HG03460 (cell line): ENCODE measurements around the gene ATP7A.
"Not testable (repeated sequence)": the region's sequence is repeated elsewhere in the genome, so short reads cannot be mapped to it uniquely, and the experiment has no call there.

Experiments used
- ATAC-seq: cut with Tn5 transposase; IDR thresholded peaks from one replicate; pipeline ENCODE4 v1.9.1; 2021; ENCODE audit not compliant: unreplicated experiment

The ATP7A gene

DNA sequence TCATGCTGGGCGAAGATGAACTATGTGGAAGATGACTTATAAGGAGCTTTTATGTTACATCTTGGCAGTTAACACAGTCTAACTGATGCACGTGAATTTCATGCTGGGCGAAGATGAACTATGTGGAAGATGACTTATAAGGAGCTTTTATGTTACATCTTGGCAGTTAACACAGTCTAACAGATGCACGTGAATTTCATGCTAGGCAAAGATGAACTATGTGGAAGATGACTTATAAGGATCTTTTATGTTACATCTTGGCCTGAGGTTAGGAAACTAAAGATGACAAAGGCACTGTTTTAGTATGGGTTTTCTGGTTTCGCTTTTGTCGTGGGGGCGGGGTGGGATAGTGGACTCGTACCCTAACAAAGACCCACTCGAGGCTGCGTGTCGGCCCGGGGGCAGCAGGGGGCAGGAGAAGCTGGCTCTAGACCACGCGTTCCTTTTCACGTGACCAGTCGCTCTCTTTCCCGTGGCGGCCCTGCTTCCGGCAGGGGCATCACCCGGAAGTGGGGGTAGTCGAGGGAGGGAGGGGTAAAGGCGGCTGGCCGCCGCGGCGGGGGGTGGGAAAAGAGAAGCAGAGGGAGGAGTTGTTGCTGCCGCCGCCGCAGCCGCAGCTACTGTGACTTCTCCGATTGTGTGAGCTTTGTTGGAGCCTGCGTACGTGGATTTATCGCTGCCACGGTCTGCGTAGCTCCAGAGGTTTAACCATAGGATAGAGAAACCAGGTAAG, at the start of gene ATP7A:
TSS of gene ATP7A (plus strand) at position 586 of the 733 bp plus-strand sequence. CDS start 60,949 bp downstream, outside the sequence.
- ATAC-seq = peak; percentile 96

DNA sequence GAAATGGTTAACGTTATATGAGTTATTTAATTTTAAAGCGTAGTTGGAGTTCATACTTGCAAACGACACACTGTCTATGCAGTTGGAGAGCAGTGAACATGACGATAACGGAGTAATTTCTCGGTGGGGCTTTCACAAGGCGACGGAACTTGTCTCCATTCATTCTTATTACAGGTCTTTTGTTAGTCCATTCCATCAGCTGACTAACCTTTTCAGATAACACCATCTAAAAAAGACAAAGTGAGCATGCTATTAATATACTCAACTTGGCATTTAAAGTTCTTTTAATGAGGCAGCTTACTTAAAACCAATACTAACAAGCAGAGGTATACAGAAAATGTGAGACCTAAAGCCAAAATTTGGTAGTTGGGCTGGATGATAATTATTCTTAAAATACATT, 35.1 kb upstream of the ATP7A start:
- no peak for ATAC-seq

DNA sequence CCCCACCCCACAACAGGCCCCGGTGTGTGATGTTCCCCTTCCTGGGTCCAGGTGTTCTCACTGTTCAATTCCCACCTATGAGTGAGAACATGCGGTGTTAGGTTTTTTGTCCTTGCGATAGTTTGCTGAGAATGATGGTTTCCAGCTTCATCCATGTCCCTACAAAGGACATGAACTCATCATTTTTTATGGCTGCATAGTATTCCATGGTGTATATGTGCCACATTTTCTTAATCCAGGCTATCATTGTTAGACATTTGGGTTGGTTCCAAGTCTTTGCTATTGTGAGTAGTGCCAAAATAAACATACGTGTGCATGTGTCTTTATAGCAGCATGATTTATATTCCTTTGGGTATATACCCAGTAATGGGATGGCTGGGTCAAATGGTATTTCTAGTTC, 29.1 kb upstream of the ATP7A start:
- ATAC-seq = not testable (repeated sequence)

DNA sequence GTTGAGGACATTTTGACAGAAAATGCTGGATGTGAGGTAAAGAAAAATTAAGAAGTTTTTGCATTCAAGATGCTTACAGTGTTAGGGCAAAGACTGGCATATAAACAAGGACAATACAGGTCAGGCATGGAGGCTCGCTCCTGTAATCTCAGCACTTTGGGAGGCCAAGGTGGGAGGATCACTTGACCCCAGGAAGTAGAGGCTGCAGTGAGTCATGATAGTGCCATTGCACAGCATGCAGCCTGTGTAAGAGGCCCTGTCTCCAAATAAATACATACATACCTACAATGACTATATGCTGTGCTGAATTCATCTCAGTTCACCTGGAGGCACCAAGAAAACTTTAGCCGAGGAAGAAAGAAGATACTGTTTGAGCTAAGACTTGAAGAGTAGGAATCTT, 17.6 kb upstream of the ATP7A start:
- ATAC-seq = no peak

DNA sequence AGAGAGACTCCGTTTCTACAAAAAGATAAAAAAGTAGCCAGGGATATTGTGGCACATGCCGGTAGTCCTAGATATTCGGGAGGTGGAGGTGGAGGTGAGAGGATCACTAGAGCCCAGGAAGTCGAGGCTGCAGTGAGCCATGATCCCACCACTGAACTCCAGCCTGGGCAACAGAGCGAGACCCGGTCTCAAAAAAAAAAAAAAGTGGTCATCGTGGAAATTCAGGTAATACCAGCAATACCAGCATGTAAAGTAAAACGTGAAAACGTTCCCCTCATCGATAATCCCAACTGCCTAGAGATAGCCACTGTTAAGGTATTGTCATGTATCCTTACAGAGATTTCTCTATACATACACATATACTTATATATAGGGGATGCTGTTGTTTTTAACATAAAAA, 16.8 kb upstream of the ATP7A start:
- ATAC-seq = no peak

DNA sequence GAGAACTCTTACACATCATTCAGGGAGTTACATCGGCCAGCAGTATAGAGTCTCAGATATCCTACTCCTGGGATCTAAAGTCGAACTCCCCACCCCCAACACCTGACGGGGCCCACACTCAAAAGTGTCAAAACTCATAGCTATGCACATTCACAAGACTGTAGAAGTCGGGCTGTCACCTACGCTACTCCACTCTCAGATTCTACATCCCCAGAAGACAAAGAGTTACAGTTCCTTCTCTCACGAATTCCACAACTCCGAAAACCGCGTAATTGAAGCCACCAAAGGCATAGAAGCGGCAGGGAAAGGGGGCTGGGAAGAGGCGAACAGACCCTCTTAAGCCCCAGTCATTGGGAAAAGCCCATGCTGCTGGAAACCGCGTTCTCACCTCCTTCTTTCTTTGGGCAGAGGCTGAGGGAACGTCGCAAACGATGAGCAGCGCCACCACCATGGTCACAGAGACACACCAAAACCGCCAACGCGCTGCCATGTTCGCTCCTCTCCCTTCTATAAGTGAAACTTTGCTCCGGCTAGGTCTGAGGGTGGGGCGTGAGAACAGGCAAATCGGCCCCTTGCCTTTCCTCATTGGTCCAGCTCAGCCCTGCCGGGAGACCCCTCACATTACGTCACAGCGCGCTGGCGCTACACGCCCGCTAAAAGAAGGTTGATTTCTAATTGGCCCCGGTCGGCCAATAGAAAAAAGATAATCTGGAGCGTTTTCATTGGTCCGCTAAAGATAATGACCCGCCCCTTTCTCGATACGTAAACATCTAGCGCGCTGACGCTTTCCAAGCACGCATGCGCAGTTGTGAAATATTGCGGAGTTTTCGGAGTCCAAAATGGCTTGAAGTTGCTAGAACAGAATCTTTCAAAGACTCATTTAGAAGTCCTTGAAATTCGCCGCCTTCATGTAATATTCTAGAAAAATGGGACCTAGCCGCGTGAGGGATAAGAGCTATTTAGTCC, 15.3 kb upstream of the ATP7A start, which contains the start of gene MAGT1:
TSS of gene MAGT1 (minus strand) at position 515 of the 966 bp plus-strand sequence. CDS start at position 490, 25 bp downstream.
- peak; percentile 87 for ATAC-seq

DNA sequence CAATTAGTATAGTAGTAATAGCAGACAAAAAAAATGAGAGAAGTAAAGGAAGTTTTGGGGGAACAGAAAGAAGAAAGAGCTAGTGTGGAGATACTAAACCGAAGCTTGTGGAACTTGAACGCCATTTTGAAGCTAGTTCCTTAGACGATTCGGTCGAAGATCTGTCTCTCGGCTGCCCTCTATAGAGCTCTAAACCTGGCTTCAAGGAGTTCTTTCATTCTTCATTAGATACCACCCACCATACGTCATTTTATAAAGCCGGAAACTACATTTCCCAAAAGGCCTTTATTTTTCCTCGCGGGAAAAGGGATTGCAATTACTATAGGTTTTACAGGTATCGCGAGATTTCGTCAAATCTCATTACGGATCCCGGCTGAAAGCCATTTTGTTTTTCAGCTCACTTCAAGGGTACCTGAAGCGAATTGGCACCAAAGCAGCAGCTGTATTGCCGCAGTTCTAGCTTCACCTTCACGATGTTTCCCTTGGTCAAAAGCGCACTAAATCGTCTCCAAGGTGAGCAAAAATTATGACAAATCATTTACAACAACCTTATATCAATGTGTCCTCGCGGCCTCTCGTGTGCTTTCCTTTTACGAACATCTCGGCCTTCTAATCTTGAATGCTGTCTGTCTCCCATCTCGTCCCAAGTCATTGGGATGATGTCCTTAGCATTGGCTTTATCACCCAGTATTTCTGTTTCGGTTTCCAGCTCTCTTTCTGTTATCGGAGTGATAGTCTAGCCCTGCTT, 11.2 kb upstream of the ATP7A start, which contains the start of gene COX7B:
TSS of gene COX7B (plus strand) at position 388 of the 748 bp plus-strand sequence. CDS start at position 474, 86 bp downstream.
- peak; percentile 59 for ATAC-seq

DNA sequence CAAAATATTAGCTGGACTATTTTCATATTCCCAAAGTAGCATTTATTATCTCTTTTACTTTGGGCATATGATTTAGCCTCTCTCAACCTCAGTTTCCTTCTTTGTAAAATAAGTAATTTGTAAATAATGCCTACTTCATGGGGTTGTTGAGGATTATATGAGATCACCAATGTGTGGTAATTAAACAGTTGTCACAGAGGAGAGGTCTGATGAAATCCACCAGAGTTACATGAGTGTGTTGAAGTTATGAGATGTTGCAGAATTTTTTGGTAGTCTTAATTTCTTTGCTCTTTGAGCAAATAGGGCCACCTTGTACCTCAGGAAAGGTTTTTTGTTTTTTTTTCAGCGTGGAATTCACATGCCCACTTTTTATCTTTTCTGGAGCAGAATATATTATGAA, 9.8 kb upstream of the ATP7A start:
- no peak for ATAC-seq

DNA sequence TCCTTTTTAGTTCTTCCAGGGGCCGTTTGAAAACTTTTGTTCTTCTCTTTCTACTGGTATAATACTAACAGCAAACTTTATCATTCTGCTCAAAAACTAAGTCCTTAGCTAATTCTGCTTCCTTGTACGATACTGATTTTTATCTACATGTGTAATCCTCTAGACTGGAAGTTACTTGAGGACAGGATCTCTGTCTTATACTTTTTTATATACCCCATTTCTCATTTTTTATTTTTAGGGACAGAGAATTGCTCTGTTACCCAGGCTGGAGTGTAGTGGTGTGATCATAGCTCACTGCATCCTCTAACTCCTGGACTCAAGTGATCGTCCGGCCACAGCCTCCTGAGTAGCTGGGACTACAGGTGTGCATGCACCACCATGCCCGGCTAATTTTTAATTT, 9.0 kb upstream of the ATP7A start:
- no peak for ATAC-seq

DNA sequence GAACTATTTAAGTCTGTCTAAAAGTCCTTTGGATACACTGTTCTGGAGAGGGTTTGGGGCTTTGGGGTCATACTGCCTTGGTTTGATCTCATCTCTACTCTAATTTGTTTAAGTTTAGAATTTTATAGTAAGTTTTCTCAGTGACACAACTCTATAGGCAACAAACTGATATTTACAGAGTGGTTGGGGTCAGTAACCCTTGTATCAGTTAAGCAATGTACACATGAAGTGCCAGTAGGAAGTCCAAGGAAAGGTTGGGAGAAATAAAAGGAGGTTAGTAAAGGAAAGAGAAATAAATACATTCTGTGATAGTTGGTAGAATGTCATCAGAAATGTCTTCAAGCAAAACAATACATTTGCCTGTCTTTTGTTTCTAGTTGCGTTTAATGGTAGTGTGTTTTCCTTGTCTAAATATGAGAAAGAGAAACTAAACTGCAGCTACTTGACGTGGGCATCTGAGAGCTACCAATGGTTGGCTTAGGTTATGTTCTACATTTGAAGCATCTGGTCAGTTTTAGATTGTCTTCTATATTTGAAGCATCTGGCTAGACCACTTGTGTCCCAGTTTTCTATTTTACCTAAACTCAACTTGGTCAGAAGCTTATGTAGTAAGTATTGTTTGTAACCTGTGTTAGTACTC, 6.9 kb downstream of the ATP7A start:
- ATAC-seq = peak; percentile 50

DNA sequence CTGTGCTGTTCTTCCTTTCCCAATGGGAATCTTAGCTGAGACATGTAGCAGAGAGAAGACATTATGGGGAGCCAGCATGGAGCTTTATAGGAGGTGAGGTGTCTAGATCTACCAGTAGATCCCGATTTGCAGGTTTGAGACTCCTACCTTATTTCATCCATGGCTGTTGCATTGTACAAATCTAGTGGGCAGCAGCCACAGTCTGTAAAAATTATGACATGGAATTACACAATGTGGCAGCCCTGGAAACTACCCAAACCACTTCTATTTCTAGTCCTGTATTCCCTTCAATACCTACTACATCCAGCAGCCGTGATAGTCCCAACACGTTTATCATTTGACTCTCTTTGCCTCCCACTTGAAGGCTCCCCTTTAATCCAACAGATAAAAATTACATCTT, 8.1 kb downstream of the ATP7A start:
- no peak for ATAC-seq

DNA sequence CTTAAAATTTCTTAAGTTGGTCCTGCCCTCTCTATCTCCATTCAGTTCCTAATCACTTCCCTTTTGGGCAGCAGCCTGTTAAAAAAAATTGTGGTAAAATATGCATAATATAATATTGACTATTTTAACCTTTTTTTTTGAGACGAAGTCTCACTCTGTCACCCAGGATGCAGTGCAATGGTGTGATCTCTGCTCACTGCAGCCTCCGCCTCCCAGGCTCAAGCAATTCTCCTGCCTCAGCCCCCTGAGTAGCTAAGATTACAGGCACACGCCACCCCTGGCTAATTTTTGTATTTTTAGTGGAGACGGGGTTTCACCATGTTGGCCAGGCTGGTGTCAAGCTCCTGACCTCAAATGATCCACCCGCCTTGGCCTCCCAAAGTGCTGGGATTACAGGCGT, 8.9 kb downstream of the ATP7A start:
- ATAC-seq = not testable (repeated sequence)

DNA sequence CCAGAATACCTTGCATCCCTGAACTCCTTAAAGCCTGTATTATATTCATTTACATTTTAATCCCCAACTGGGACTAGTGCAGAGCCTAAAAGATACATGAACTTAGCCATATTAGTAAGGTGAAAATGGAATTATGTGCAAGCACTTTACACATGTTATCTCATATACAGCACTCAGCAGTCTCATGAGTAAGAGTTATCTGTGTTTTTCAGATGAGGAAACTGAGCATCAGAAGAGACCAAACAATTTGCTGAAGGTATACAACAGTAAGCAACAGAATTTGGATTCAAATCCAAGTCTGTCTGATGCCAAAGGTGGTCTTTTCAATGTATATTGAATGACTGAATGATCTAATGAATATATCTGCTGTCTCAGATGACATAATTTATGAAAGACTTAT, 12.3 kb downstream of the ATP7A start:
- ATAC-seq = no peak

DNA sequence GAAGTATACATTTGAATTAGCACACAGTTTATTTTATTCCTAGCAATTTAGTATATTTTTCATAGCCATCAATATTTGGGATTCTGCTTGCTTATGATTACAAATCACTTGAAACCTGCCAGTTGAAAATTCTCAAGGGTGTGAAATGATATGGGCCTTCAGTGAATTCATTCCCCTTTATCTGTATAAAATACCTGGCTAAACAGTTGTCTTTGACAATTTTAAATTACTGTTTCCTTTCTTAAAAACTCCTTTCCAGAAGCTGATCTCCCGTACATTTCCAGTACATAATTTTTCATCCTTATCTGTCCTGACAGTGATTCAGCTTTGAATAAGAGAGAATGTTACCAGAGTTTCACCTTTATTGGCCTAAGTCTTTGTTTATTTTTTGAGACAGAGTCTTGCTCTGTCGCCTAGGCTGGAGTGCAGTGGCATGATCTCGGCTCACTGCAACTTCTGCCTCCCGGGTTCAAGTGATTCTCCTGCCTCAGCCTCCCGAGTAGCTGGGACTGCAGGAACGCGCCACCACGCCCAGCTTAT, 13.9 kb downstream of the ATP7A start:
- ATAC-seq = no peak

DNA sequence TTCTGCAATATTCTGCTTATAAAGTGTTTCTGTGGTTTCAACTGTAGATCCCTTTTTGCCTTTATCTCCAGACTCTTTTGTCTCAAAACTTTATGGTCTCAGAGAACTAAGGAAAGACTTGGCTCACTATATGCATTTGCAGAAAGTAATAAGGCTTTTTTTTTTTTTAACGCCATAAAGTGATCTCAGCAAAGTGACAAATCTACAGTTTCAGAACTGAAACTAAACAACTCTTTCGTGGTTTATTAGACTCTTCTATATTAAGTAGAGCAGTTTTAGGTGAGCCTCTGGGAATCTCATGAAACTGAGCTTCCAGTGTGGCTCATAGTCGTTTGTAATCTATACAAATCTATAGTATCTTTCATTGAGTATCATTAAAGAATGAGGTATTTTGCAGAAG, 15.3 kb downstream of the ATP7A start:
- no peak for ATAC-seq

DNA sequence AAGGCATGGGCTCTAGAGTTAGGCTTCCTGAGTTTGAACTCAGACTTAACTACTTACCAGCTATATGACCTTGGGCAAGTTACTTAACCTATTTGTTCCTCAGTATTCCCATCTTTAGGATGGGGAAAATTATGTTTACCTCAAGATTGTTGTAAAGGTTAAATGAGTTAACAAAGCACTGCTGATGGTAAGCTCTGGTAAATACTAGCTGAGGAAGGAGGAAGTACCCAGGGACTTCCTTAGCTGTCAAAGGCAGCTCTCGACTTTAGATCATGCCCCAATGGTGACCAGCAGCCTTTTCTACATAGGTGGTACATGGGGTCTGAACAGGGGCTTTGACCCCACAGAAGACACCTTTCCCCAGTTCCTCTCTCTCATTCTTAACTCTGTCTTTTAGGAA, 20.1 kb downstream of the ATP7A start:
- no peak for ATAC-seq

DNA sequence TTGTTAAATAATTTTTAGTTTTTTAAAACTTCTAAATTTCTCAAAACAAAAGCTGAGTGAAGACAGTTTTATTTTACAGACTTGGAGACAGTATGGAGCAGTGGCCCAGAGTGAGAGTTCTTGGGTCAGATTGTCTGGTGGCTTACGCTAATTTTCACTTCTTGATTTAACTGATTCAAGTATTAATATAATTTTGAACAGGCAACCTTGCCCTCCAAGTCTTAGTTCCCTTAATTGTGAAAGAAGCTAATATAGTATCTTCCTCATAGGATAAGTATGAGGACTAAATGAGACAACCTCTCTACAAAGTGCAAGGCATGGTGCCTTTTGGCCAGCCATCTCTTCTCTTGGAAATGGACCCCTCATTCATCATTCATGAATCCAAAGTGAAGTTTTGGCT, 25.4 kb downstream of the ATP7A start:
- no peak for ATAC-seq

DNA sequence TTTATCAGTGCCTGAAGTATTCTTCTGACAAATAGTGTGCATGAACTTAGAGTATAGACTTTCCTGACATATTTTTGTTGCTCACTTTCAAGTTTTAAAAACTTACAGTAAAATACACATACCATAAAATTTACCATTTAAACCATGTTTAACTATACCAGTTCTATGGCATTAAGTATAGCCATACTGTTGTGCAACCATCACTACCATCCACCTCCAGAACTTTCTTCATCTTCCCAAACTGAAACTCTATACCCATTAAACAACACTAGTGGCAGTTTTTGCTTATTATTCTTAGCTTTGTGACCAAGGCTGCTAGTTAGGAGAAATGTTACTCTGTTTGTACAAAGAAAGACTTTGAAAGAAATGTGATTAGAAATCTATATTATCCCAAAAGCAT, 25.8 kb downstream of the ATP7A start:
- no peak for ATAC-seq

DNA sequence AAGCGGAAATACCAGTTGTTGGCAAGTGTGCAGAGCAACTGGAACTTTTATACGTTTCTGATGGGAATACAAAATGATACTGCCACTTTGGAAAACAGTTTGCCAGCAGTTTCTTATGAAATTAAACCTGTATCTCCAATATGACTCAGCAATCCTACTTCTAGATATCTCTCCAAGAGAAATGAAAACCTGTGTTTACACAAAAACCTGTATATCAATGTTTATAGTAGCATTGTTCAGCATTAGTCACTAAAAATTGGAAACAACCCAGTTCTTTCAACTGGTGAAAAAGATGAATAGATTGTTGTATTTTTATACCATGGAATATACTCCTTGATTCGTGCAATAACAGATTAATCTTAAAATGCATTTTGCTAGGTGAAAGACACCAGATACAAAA, 26.8 kb downstream of the ATP7A start:
- ATAC-seq = no peak

DNA sequence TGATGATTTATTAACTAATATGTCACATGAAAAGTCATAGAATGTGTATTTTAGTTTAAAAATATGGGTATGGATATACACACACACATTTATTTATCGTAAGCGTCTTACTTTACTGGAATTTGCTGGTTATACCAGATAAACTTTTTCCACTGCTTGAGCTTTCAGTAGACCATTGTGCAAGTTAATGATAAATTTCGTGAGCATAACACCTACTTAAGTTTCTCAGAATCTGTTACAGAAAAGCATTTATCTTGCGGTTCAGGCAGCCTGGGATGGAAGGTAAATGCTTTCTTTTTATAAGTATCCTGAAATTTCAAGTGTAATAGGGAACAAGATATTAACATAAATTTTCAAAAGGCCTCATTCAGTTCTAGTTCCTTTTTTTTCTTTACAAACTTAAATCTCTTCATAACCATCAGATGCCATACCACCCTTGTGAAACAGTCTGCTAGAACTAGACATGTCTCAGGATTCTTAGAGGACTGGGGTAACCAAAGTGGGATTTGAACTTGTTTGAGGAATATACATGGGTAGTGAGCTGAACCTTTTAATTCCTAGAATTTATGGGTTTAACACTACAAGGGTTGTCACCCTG, 27.7 kb downstream of the ATP7A start:
- no peak for ATAC-seq
